Occipital lobe (tissue), 2 donors: ENCODE results near the gene C4orf50. TPM values are rescaled to one million over a fixed set of nuclear protein-coding genes. Genes with fewer than 3 reads are reported as not detected.
"Not testable (repeated sequence)": the region's sequence is repeated elsewhere in the genome, so short reads cannot be mapped to it uniquely, and the experiment has no call there.

Experiments
- DNase-seq: peaks from one replicate; lab custom pipeline; 2025; lab: John Stamatoyannopoulos, UW
- total RNA-seq: library from RNA; depleted of rRNA; stranded (reverse); fragments of >200 nt; gene quantifications from one replicate; pipeline ENCODE4 v1.2.3, GENCODE V29; 2014

The C4orf50 gene
- total RNA-seq, 1 donor from 2014 or later, result 17.0 TPM

DNA sequence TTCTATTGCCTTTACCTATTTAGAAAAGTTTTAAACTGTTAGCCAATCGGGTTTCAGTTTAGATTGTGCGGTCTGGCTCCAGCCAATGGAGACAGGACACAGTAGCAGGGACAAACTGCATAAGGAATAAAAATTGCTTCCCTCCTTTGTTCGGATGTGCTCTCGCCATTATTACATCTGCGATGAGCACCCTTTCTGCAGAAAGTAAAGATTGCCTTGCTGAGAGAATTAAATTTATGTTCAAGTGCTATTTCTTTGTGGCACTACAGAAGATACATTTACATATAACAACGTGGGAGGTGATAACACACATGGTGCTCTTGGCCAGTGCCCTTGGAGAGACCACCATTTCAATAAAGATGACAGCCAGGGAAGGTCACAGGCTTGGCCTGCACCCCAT is 71.6 kb downstream of the C4orf50 start:
- DNase-seq, result not testable (repeated sequence)

DNA sequence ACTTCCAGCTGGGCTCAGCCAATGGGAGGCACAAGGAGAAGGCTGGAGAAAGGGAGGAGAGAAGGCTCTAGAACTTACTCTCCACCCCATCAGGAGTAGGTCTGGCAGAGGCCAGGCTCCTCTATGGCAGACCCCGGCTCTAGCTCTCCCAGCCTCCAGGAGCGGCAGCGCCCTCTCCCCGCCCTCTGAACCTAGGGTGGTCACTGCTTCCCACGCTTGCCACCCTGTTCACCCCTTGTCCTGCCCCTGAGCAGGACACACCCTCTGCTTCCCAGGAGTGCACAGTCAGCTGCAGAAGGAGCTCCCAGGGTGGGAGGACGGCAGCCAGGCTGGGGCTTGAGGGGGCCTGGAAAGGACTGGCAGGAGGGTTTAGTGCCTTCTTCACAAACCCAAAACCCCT is 72.3 kb downstream of the C4orf50 start:
- DNase-seq, result no peak

DNA sequence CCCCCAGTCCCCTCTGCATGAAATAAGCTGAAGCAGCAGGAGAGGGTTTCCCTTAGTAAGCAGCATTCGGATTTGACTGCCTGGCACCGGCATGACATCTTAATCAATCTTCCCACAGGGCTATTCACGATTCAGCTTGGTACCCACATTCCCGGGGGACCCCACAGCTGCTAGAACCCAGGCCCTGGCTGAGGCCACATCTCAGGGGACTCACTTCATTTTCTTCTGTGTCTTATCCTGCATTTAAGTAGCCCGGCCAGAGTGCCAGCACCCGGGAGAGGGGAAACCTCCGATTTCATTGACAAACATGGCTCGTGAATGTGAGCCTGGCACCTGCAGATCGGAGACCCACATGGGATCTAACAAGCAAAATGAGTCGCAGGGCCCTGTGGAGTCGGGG is 73.1 kb downstream of the C4orf50 start:
- no peak for DNase-seq

GRCh38 chr4:5943561-5943960 is 74.7 kb downstream of the C4orf50 start:
- DNase-seq, result no peak

GRCh38 chr4:5942947-5943346 is 75.3 kb downstream of the C4orf50 start:
- DNase-seq, result no peak

GRCh38 chr4:5941601-5942000 is 76.6 kb downstream of the C4orf50 start:
- DNase-seq, result no peak

DNA sequence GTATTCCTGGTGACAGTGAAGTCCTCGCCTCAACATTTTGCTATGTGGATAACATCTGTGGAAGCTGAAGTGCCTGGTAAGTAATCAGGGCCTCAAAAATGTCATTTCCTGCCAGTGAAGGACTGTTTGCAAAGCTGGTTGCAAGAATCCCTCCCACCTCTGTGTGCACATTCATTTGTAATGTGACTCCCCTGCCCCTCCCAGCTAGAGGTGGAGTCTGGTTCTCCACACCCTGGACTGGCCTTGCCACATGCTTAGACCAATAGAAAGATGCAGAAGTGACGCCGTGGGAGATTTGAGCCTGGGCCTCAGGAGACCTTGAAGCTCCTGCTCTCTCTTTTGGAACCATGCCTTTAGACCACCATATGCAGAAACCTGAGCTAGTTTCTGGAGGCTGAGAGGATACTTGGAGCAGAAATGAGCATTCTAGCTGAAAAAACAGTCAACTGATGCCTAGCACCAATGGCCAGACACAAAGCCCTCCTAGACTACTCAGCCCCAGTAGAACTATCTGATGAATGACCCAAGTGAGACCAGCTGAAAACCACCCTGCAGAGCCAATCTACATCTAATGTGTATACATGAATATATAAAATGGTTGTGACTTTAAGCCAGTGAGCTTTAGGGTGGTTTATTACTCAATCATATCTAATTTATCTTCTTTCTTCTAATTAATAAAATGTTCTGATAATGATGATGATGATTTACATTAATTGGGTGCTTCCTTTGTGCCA is 77.6 kb downstream of the C4orf50 start:
- DNase-seq, result no peak

- no peak for DNase-seq
These were observed 84.0 kb downstream of the C4orf50 start for GRCh38 chr4:5933996-5934831.

DNA sequence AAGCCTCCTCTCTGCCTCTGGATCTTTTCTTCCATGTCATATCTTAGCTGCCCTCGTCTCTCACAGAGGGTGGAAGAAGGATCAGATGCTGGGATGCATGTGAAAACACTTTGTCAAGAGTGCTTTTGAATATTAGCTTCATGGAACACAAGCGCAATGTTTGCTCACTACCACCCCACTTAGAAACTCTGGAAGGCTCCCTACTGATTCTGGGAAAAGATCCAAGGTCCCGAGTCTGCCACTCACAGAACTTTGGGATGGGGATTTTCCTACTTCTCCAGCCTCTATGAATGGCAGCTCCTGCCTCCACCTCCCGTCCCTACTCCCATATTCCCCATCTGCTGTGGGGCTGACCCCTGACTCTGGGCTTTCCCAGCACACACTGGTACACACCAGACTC is 85.1 kb downstream of the C4orf50 start:
- no peak for DNase-seq

DNA sequence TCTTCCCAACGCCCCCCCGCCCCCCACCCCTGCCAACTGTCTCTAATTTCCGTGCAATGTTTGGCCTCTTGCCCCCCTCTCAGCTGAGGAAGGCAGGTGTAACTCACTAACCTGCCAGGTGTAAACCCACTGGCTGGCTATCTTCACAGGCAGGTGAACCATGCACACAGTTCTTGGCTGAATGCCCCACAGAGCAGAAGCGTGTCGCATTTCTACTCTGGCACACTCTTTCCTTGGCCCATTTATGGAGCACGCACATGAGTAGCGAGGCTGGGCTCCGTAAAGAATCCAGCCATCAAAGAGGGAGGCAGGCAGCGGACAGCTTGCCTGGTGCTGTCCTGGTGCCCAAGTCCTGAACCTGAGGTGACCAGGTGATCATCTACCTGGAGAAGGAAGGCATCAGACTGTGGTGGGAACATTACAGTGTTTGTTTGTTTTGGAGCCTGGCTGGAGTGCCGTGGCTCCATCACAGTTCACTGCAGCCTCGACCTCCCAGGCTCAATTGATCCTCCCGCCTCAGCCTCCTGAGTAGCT is 86.1 kb downstream of the C4orf50 start:
- DNase-seq, result no peak

DNA sequence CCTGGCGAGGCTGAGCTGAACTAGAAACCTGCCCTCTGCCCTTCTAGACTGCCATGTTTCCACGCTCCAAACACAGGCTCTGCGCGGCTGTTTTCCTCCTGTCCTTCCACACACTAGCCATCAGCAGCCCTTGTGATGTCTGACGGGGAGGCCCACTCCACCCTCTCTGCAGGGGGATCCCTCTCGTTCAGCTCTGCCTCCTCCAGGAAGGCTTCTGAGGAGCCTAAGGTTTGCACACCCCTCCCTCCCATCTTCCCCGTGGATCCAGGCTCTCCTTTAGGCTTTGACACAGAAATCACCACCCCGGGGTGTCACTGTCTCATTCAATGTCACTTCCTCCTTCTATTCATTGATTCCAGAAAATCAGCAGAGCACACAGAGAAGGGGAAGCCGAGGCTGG is 86.7 kb downstream of the C4orf50 start:
- DNase-seq, result no peak

GRCh38 chr4:5930876-5931275 is 87.4 kb downstream of the C4orf50 start:
- no peak for DNase-seq

DNA sequence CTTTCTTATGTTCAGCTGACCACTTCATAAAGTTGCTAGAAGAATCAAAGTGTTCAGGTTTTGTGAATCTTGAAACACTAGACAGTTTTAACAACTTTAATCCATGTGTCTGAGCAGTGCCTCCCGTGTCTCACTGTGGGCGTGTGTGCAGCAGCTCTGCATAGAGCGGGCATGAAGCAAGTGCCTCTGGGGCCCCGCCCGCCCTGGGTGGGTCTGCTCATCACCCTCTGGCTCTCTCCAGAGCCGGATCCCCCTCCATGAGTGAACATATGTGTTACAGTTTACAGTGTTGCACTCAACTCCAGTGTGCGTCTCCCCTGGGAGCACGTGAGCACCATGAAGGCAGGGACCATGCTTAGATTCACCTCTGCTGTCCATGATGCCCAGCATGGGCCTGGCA is 87.8 kb downstream of the C4orf50 start:
- no peak for DNase-seq

- no peak for DNase-seq
These were observed 89.3 kb downstream of the C4orf50 start for GRCh38 chr4:5928844-5929420.

GRCh38 chr4:5928274-5928673 is 90.0 kb downstream of the C4orf50 start:
- DNase-seq, result no peak

- no peak for DNase-seq
These were observed 90.5 kb downstream of the C4orf50 start for GRCh38 chr4:5927747-5928146.

DNA sequence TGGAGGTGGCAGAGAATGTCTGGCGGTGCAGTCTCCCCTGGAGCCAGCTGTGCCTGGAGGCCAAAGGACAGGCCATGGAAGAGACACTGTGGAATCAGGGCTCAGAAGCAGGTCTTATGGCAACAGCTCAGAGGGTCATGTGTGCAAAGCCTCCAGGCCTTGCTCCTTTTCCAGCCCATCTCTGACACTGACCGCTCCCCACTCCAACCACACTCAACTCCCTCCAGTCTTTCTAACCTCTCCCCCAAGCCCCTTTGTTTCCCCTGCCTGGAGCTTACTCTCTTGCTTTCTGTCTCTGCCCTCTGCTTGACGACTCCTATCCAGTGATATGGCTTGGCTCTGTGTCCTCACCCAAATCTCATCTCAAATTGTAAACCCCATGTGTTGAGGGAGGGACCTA is 91.1 kb downstream of the C4orf50 start:
- no peak for DNase-seq

- DNase-seq, result no peak
These were observed 91.6 kb downstream of the C4orf50 start for GRCh38 chr4:5926598-5926997.

- no peak for DNase-seq
These were observed 92.6 kb downstream of the C4orf50 start for GRCh38 chr4:5925419-5926200.

DNA sequence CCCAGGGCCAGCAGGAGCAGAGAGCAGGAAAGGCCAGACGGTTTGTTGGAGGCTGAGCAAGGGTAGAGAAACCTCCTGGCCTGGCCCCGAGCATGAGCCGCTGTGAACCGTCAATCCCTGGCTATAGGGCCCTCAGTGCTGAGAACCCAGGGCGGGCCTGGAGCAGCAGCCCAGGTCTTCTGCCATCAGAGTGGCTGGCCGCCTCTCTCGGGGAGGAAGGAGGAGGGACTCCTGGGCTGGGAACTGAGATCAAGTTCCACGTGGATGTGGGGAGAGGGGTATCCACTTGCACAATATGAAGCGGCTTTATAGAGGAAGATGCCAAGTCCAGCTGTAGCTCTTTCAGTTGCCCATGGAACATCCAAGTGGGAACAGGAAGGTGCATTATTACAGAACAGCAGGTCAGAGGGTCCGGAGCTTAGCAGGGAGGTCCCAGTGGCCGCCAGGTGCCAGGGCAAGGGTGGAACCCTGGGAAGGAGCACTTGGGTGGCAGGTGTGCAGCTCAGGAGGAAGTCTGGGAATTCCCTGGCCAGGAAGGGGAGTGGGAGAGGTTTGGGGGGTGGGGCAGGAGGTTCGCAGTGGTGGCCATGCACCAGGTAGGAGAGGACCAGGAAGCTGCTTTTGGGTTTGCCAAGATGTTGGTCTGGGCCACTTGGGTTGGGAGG is 93.6 kb downstream of the C4orf50 start:
- no peak for DNase-seq

DNA sequence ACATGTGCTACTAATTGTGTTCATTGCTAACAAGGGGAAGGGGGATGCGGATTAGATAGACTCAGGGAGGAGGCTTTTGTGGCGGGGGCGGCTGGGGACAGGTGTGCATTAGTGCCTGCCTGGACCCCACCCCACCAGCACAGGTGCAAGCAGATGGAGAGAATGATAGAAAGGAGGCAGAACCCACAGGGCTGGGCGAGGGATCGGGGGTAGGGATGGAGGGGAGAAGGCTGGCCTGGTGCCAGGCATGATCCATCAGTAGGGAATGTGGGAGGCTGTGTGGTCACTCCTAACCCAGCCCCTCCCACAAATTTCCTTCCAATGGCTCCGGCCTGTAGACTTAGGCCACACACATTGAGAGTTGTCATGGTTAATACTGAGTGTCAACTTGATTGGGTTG is 94.9 kb downstream of the C4orf50 start:
- no peak for DNase-seq
